ENCODE measurements around the gene SH2D3C.
A peak's percentile ranks its signal among the peaks of the same experiment; 100 is the strongest.

The SH2D3C gene

GRCh38 chr9:127812936-127813675 lies 34.6 kb upstream of the SH2D3C start:
- no peaks in the 10 kb centered on the region for H3K9me3 ChIP-seq (ENCODE audit: control insufficient read depth, low read length)
- no peak overlapping the region for H3K18ac ChIP-seq (ENCODE audit: low read depth in 1 of 2, low read length in 2 of 2)
- no peak overlapping the region for H3K4ac ChIP-seq (ENCODE audit: low read depth in 1 of 2, low read length in 2 of 2)
- H4K8ac ChIP-seq (ENCODE audit: low read length) = no peak overlapping the region
- WGBS = 98% methylated on average over 18 of the region's 19 CpGs
- no peak overlapping the region for H2BK120ac ChIP-seq (ENCODE audit: low read depth, low read length)
- no peak overlapping the region for H2BK5ac ChIP-seq (ENCODE audit: low read depth, low read length, poor library complexity, severe bottlenecking)
- H3K9ac ChIP-seq (ENCODE audit: low read length) = no peak overlapping the region
- H2AK5ac ChIP-seq (ENCODE audit: low read length, severe bottlenecking) = no peak overlapping the region
- no peak overlapping the region for H3K23ac ChIP-seq (ENCODE audit: low read length in 2 of 2)
- H3K4me1 ChIP-seq (ENCODE audit: control insufficient read depth, insufficient read depth, low read depth, low read length) = peaks cover 12% of the 10 kb centered on the region
- no peaks in the 10 kb centered on the region for H3K27me3 ChIP-seq (ENCODE audit: control insufficient read depth in 1 of 2, insufficient read depth in 1 of 2, low read length in 2 of 2)
- peak overlapping the region in 1 of 2 experiments; percentile 31 for H2BK12ac ChIP-seq (ENCODE audit: low read length in 2 of 2)
- no peak overlapping the region for H2AFZ ChIP-seq (ENCODE audit: low read depth, low read length)
- peak overlapping the region; percentile 15 for H4K91ac ChIP-seq (ENCODE audit: low read length)
- no peak overlapping the region for H3K4me3 ChIP-seq (ENCODE audit: insufficient read depth in 1 of 2, low read depth in 1 of 2, low read length in 2 of 2)
- peaks cover 88 to 90% of the 10 kb centered on the region in 2 experiments for H3K36me3 ChIP-seq (ENCODE audit: control insufficient read depth in 1 of 2, insufficient read depth in 2 of 2, low read depth in 1 of 2, low read length in 2 of 2)
- DNase-seq = no peak
- peaks cover 22% of the 10 kb centered on the region for H3K79me1 ChIP-seq (replicated peaks; ENCODE audit: low read length, poor library complexity, severe bottlenecking)
- no peak overlapping the region for H2BK15ac ChIP-seq (ENCODE audit: low read depth, poor library complexity, severe bottlenecking)
- no peak overlapping the region for H3K4me2 ChIP-seq (ENCODE audit: low read length, poor library complexity, severe bottlenecking)
- no peak overlapping the region for H3K14ac ChIP-seq (ENCODE audit: low read length in 2 of 2)
- H3K27ac ChIP-seq (ENCODE audit: low read length, poor library complexity, severe bottlenecking) = no peak overlapping the region

- 92% methylated on average over 2 of the region's 6 CpGs for WGBS
- H3K4ac ChIP-seq (ENCODE audit: low read depth in 1 of 2, low read length in 2 of 2) = no peak overlapping the region
Measured at GRCh38 chr9:127812011-127812410, 33.5 kb upstream of the SH2D3C start.

GRCh38 chr9:127810378-127811187 lies 32.1 kb upstream of the SH2D3C start:
- 99% methylated on average over 10 of the region's 10 CpGs for WGBS
- Histone ChIP-seq H3K9me3 (ENCODE audit: control insufficient read depth, low read length) (no peaks in the 10 kb centered on the region), H2AFZ (ENCODE audit: low read depth, low read length) (no peak overlapping the region), H3K4me1 (ENCODE audit: control insufficient read depth, insufficient read depth, low read depth, low read length) (peaks cover 8% of the 10 kb centered on the region), H3K4me2 (ENCODE audit: low read length, poor library complexity, severe bottlenecking) (no peak overlapping the region), H2AK5ac (ENCODE audit: low read length, severe bottlenecking) (no peak overlapping the region), H3K36me3 (ENCODE audit: control insufficient read depth in 1 of 2, insufficient read depth in 2 of 2, low read depth in 1 of 2, low read length in 2 of 2) (peaks cover 84 to 92% of the 10 kb centered on the region in 2 experiments), H2BK120ac (ENCODE audit: low read depth, low read length) (no peak overlapping the region), H3K4me3 (ENCODE audit: insufficient read depth in 1 of 2, low read depth in 1 of 2, low read length in 2 of 2) (no peak overlapping the region), H3K27ac (ENCODE audit: low read length, poor library complexity, severe bottlenecking) (no peak overlapping the region), H3K9ac (ENCODE audit: low read length) (peak overlapping the region; percentile 10), H3K18ac (ENCODE audit: low read depth in 1 of 2, low read length in 2 of 2) (peak overlapping the region in 1 of 2 experiments; percentile 49), H3K23ac (ENCODE audit: low read length in 2 of 2) (no peak overlapping the region), H2BK15ac (ENCODE audit: low read depth, poor library complexity, severe bottlenecking) (no peak overlapping the region), H2BK5ac (ENCODE audit: low read depth, low read length, poor library complexity, severe bottlenecking) (no peak overlapping the region), H3K4ac (ENCODE audit: low read depth in 1 of 2, low read length in 2 of 2) (no peak overlapping the region), H4K8ac (ENCODE audit: low read length) (peak overlapping the region; percentile 38), H3K79me1 (replicated peaks; ENCODE audit: low read length, poor library complexity, severe bottlenecking) (peaks cover 33% of the 10 kb centered on the region), H4K91ac (ENCODE audit: low read length) (no peak overlapping the region), H2BK12ac (ENCODE audit: low read length in 2 of 2) (peak overlapping the region in 1 of 2 experiments; percentile 77), H3K27me3 (ENCODE audit: control insufficient read depth in 1 of 2, insufficient read depth in 1 of 2, low read length in 2 of 2) (no peaks in the 10 kb centered on the region), H3K14ac (ENCODE audit: low read length in 2 of 2) (no peak overlapping the region)
- DNase-seq = no peak

More at GRCh38 chr9:127812011-127812410, 33.5 kb upstream of the SH2D3C start:
- H3K79me1 ChIP-seq (replicated peaks; ENCODE audit: low read length, poor library complexity, severe bottlenecking) = peaks cover 30% of the 10 kb centered on the region
- H2AFZ ChIP-seq (ENCODE audit: low read depth, low read length) = no peak overlapping the region
- H3K9me3 ChIP-seq (ENCODE audit: control insufficient read depth, low read length) = no peaks in the 10 kb centered on the region
- H3K27me3 ChIP-seq (ENCODE audit: control insufficient read depth in 1 of 2, insufficient read depth in 1 of 2, low read length in 2 of 2) = no peaks in the 10 kb centered on the region
- H2BK12ac ChIP-seq (ENCODE audit: low read length in 2 of 2) = no peak overlapping the region
- H4K8ac ChIP-seq (ENCODE audit: low read length) = no peak overlapping the region
- H2BK15ac ChIP-seq (ENCODE audit: low read depth, poor library complexity, severe bottlenecking) = no peak overlapping the region
- no peak overlapping the region for H2BK5ac ChIP-seq (ENCODE audit: low read depth, low read length, poor library complexity, severe bottlenecking)
- no peak overlapping the region for H3K27ac ChIP-seq (ENCODE audit: low read length, poor library complexity, severe bottlenecking)
- no peak overlapping the region for H3K4me2 ChIP-seq (ENCODE audit: low read length, poor library complexity, severe bottlenecking)
- H2AK5ac ChIP-seq (ENCODE audit: low read length, severe bottlenecking) = no peak overlapping the region
- H3K14ac ChIP-seq (ENCODE audit: low read length in 2 of 2) = no peak overlapping the region
- H3K18ac ChIP-seq (ENCODE audit: low read depth in 1 of 2, low read length in 2 of 2) = no peak overlapping the region
- H3K9ac ChIP-seq (ENCODE audit: low read length) = no peak overlapping the region
- no peak overlapping the region for H3K4me3 ChIP-seq (ENCODE audit: insufficient read depth in 1 of 2, low read depth in 1 of 2, low read length in 2 of 2)
- peaks cover 88 to 90% of the 10 kb centered on the region in 2 experiments for H3K36me3 ChIP-seq (ENCODE audit: control insufficient read depth in 1 of 2, insufficient read depth in 2 of 2, low read depth in 1 of 2, low read length in 2 of 2)
- H3K4me1 ChIP-seq (ENCODE audit: control insufficient read depth, insufficient read depth, low read depth, low read length) = peaks cover 8% of the 10 kb centered on the region
- no peak overlapping the region for H4K91ac ChIP-seq (ENCODE audit: low read length)
- no peak for DNase-seq
- no peak overlapping the region for H2BK120ac ChIP-seq (ENCODE audit: low read depth, low read length)
- H3K23ac ChIP-seq (ENCODE audit: low read length in 2 of 2) = no peak overlapping the region
